Astrocyte of the spinal cord (primary cell): Measurements from ENCODE around the gene PRDM10.

Source experiments
- DNase-seq: peaks from one replicate; pipeline ENCODE4 v3.0.0; 2011; ENCODE audit warnings: low read depth, low spot score
- H3K4me3 ChIP-seq: 2 replicates; pipeline ENCODE4 v1.5.1; 2011; ENCODE audit warnings: low read depth, mild to moderate bottlenecking, low read length, moderate library complexity
- CTCF ChIP-seq: IDR thresholded peaks from 2 replicates; pipeline ENCODE4 v1.5.1; 2012; ENCODE audit warnings: low read depth, mild to moderate bottlenecking, low read length, inconsistent platforms
- in situ Hi-C: cut with HindIII; loops from 2 replicates; pipeline ENCODE4 v1.10.0; 2017; ENCODE audit warnings: low sequenced_read_pairs

The PRDM10 gene

DNA sequence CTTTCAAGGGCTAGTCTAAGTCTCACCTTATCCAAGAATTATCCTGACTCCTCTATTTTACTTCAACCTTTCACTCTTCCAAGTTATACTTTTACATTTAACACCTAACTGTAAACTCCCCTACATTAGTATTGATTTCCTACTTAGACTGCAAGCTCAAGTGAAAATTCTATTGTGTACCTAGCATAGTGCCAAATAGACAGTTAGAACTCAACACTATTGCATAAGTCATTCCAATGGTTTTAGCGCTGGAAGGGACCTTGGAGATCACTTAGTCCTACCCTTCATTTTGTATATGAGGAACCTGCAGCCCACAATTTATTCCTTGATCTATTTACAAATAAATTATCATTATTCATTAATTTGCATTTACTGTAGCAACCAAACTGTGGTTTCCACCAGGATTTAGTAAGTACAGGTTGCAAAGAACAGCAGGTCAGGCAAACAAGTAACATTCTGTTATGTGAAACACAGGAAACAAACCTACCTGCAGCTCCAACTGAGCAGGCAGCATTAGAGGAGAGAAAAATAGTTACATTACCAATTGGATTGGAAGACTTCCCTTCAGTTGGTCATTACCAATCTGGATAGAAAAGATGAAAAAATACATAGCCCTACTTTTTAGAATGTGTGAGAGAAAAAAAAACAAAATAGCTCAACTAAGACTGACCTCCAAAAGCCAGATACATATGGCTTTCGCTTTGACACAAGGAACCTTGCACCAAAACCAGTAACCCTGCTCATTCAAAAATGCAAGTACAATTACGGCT is 73.5 kb downstream of the PRDM10 start:
- DNase-seq: no peak
- in situ Hi-C loops: no loop called here
- no peak overlapping the region for H3K4me3 ChIP-seq
- no peak for TF ChIP-seq CTCF

GRCh38 chr11:129922674-129923073 is 80.0 kb downstream of the PRDM10 start:
- in situ Hi-C loops: no loop called here

DNA sequence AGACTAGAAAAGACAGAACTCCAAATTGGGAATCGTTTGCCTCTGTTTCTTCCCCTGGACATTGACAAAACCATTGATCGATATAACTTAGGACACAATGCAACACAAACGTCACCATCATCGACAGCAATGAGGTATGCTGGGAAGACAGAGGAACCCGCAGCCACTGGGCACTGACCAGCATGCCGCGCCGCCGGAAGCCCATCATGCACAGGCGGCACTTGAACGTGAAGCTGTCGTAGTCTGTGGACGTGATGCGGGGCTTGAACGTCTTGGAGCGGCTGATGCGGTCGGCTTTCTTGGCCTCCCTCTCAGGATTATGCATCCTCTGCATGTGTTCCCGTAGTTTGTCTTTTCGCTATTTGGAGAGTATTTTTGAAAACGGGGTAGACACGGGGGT is 84.3 kb downstream of the PRDM10 start:
- no peak for TF ChIP-seq CTCF
- no peak overlapping the region for H3K4me3 ChIP-seq
- in situ Hi-C loops: no loop called here
- no peak for DNase-seq

More at GRCh38 chr11:129922674-129923073, 80.0 kb downstream of the PRDM10 start:
- DNase-seq: no peak
- H3K4me3 ChIP-seq: no peak overlapping the region
- TF ChIP-seq CTCF: no peak

- TF ChIP-seq CTCF: no peak
- H3K4me3 ChIP-seq: no peak overlapping the region
- in situ Hi-C loops: no loop called here
- DNase-seq: peak; percentile 46
Observed at GRCh38 chr11:129917231-129917630, 85.4 kb downstream of the PRDM10 start.

DNA sequence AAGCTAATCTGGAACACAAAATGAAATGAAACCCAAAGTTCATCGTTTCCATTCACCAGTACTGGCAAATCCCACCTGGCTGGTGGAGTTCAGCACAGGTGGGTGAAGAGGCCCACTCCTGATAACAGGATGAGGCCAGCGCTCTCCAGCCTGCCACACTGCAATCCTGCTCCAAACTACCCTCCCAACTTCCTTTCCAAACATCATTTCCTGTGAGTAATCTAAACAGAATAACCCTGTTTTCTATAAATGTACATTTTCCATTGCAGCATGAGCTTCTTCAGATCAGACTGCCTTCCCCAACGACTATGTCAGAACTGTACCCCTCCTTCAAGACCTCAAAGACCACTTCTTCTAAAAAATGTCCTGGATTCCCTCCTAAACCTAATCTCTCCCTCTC is 91.3 kb downstream of the PRDM10 start:
- no peak for DNase-seq
- in situ Hi-C loops: no loop called here

GRCh38 chr11:129910360-129910759 is 92.3 kb downstream of the PRDM10 start:
- DNase-seq: no peak
- in situ Hi-C loops: no loop called here
- no peak overlapping the region for H3K4me3 ChIP-seq
- TF ChIP-seq CTCF: no peak

More for the DNA sequence above, 91.3 kb downstream of the PRDM10 start:
- TF ChIP-seq CTCF: no peak
- no peak overlapping the region for H3K4me3 ChIP-seq
